H9 (cell line): ENCODE data around the gene ENPP6. TPM values are rescaled to one million over a fixed set of nuclear protein-coding genes. Genes with fewer than 3 reads are reported as not detected.

Experiments used
- DNase-seq: peaks from one replicate; pipeline ENCODE4 v3.0.0-alpha.2; 2017
- H2AFZ ChIP-seq: one replicate; pipeline ENCODE4 v1.6.1; 2013; ENCODE audit warnings: mild to moderate bottlenecking, low read length, control low read depth, moderate library complexity
- H2AK5ac ChIP-seq: 2 replicates; pipeline ENCODE4 v1.6.1; 2013; ENCODE audit warnings: low read length, control low read depth, mixed read lengths; ENCODE audit not compliant: insufficient read length
- H2BK120ac ChIP-seq: one replicate; pipeline ENCODE4 v1.6.1; 2013; ENCODE audit warnings: low read depth, mild to moderate bottlenecking, low read length, control low read depth, inconsistent platforms; ENCODE audit not compliant: poor library complexity, severe bottlenecking
- H2BK12ac ChIP-seq: 2 replicates; pipeline ENCODE4 v1.6.1; 2013; ENCODE audit warnings: low read length, control low read depth, mixed read lengths, low read depth; ENCODE audit not compliant: insufficient read length
- H2BK15ac ChIP-seq: 2 replicates; pipeline ENCODE4 v1.6.1; 2013; ENCODE audit warnings: low read depth, low read length, control low read depth
- H2BK20ac ChIP-seq: one replicate; pipeline ENCODE4 v1.6.1; 2013; ENCODE audit warnings: low read depth, mild to moderate bottlenecking, low read length, control low read depth, inconsistent platforms; ENCODE audit not compliant: poor library complexity, severe bottlenecking
- H2BK5ac ChIP-seq: 2 replicates; pipeline ENCODE4 v1.6.1; 2013; ENCODE audit warnings: low read length, control low read depth, mixed read lengths; ENCODE audit not compliant: insufficient read length
- H3K14ac ChIP-seq: 2 replicates; pipeline ENCODE4 v1.6.1; 2013; ENCODE audit warnings: low read length, control low read depth; ENCODE audit not compliant: insufficient read depth
- H3K18ac ChIP-seq: 2 replicates; pipeline ENCODE4 v1.6.1; 2013; ENCODE audit warnings: low read depth, mild to moderate bottlenecking, mixed read lengths, low read length, control low read depth; ENCODE audit not compliant: insufficient read length
- H3K23ac ChIP-seq: 2 replicates; pipeline ENCODE4 v1.6.1; 2013; ENCODE audit warnings: low read length, control low read depth, mixed read lengths, low read depth; ENCODE audit not compliant: insufficient read length
- H3K23me2 ChIP-seq: 2 replicates; pipeline ENCODE4 v1.6.1; 2013; ENCODE audit warnings: low read depth, mild to moderate bottlenecking, mixed read lengths, low read length, control low read depth; ENCODE audit not compliant: insufficient read length, poor library complexity, severe bottlenecking
- H3K27ac ChIP-seq: 2 replicates; pipeline ENCODE4 v1.5.1; 2013; ENCODE audit warnings: low read length, control low read depth, mixed read lengths, low read depth; ENCODE audit not compliant: insufficient read length
- H3K27me3 ChIP-seq: 2 replicates; pipeline ENCODE4 v1.6.1; 2013; ENCODE audit warnings: low read length, control low read depth, inconsistent platforms; ENCODE audit not compliant: insufficient read depth
- H3K4ac ChIP-seq: 2 replicates; pipeline ENCODE4 v1.6.1; 2013; ENCODE audit warnings: low read depth, mild to moderate bottlenecking, control low read depth, inconsistent platforms, low read length, moderate library complexity
- H3K4me1 ChIP-seq: 2 replicates; pipeline ENCODE4 v1.6.1; 2013; ENCODE audit warnings: low read length, control low read depth, inconsistent platforms; ENCODE audit not compliant: insufficient read depth
- H3K4me2 ChIP-seq: 2 replicates; pipeline ENCODE4 v1.6.1; 2013; ENCODE audit warnings: low read length, control low read depth, mixed read lengths; ENCODE audit not compliant: insufficient read length, insufficient read depth
- H3K56ac ChIP-seq: 2 replicates; pipeline ENCODE4 v1.6.1; 2013; ENCODE audit warnings: low read depth, mild to moderate bottlenecking, mixed read lengths, low read length, control low read depth; ENCODE audit not compliant: insufficient read length
- H3K79me1 ChIP-seq: 2 replicates; pipeline ENCODE4 v1.6.1; 2013; ENCODE audit warnings: low read depth, mild to moderate bottlenecking, moderate library complexity, low read length, control low read depth, inconsistent platforms; ENCODE audit not compliant: insufficient read depth, poor library complexity, severe bottlenecking
- H3K79me2 ChIP-seq: 2 replicates; pipeline ENCODE4 v1.6.1; 2013; ENCODE audit warnings: low read length, control low read depth, inconsistent platforms; ENCODE audit not compliant: insufficient read depth
- H3K9ac ChIP-seq: 2 replicates; pipeline ENCODE4 v1.6.1; 2013; ENCODE audit warnings: low read length, control low read depth, mixed read lengths; ENCODE audit not compliant: insufficient read length; ENCODE audit errors: extremely low read depth
- H3K9me3 ChIP-seq: one replicate; pipeline ENCODE4 v1.6.1; 2013; ENCODE audit warnings: low read depth, low read length, inconsistent platforms; ENCODE audit not compliant: control insufficient read depth
- H3T11ph ChIP-seq: one replicate; pipeline ENCODE4 v1.6.1; 2013; ENCODE audit warnings: mild to moderate bottlenecking, low read length, control low read depth, inconsistent platforms
- H4K20me1 ChIP-seq: one replicate; pipeline ENCODE4 v1.6.1; 2013; ENCODE audit not compliant: control insufficient read depth, insufficient read length, insufficient read depth
- H4K5ac ChIP-seq: 2 replicates; pipeline ENCODE4 v1.6.1; 2013; ENCODE audit warnings: low read depth, mild to moderate bottlenecking, mixed read lengths, low read length, control low read depth; ENCODE audit not compliant: insufficient read length
- H4K8ac ChIP-seq: replicated peaks from 2 replicates; pipeline ENCODE4 v1.6.1; 2013; ENCODE audit warnings: low read length, control low read depth, mixed read lengths, low read depth; ENCODE audit not compliant: insufficient read length
- H4K91ac ChIP-seq: 2 replicates; pipeline ENCODE4 v1.6.1; 2013; ENCODE audit warnings: low read depth, mild to moderate bottlenecking, moderate library complexity, mixed read lengths, low read length, control low read depth; ENCODE audit not compliant: insufficient read length
- H3K27ac Mint-ChIP-seq, 3 experiments: 2 replicates in 2 of 3; 3 replicates in 1 of 3; pipeline ENCODE4 v1.8.0; 2020 to 2021; ENCODE audit warnings: mixed read lengths in 3 of 3, mild to moderate bottlenecking in 1 of 3, moderate library complexity in 1 of 3
- H3K27me3 Mint-ChIP-seq: 2 replicates; pipeline ENCODE4 v1.8.0; 2021; ENCODE audit warnings: low read depth, mild to moderate bottlenecking, moderate library complexity, mixed read lengths
- H3K36me3 Mint-ChIP-seq, 3 experiments: 2 replicates in 2 of 3; 3 replicates in 1 of 3; pipeline ENCODE4 v1.8.0; 2020 to 2021; ENCODE audit warnings: low read depth in 3 of 3, mixed read lengths in 3 of 3; ENCODE audit not compliant: insufficient read depth in 1 of 3
- H3K4me1 Mint-ChIP-seq, 2 experiments: 2 replicates each; pipeline ENCODE4 v1.8.0; 2020; ENCODE audit warnings: mixed read lengths in 2 of 2
- H3K4me3 Mint-ChIP-seq, 2 experiments: 2 replicates in 1 of 2; 3 replicates in 1 of 2; pipeline ENCODE4 v1.8.0; 2020 to 2021; ENCODE audit warnings: mild to moderate bottlenecking in 2 of 2, mixed read lengths in 2 of 2, moderate library complexity in 1 of 2
- H3K9me3 Mint-ChIP-seq, 2 experiments: 2 replicates in 1 of 2; 3 replicates in 1 of 2; pipeline ENCODE4 v1.8.0; 2020; ENCODE audit warnings: mild to moderate bottlenecking in 2 of 2, mixed read lengths in 2 of 2, moderate library complexity in 1 of 2
- WGBS: extraction: QIAGEN DNeasy Blood & Tissue Kit; methylation state at CpG from one replicate; pipeline ENCODE4 v1.1.7; 2013; ENCODE audit warnings: missing lambda C conversion rate, low lambda C conversion rate, mixed read lengths; ENCODE audit not compliant: insufficient read length; ENCODE audit errors: extremely low coverage; 5-methylcytosine and 5-hydroxymethylcytosine counted together
- total RNA-seq: library from RNA; stranded (reverse); gene quantifications from 2 replicates; pipeline ENCODE4 v1.2.1, GENCODE V29; 2021
- TF ChIP-seq, protein P1 (sequence below): fragments of 200-600 bp; sonication (generic); conservative IDR thresholded peaks from 3 replicates; pipeline ENCODE4 v1.8.0; 2021; ENCODE audit warnings: antibody characterized with exemption, mild to moderate bottlenecking

ENPP6 gene
- total RNA-seq, 1 experiment from 2014 or later, result not detected

DNA sequence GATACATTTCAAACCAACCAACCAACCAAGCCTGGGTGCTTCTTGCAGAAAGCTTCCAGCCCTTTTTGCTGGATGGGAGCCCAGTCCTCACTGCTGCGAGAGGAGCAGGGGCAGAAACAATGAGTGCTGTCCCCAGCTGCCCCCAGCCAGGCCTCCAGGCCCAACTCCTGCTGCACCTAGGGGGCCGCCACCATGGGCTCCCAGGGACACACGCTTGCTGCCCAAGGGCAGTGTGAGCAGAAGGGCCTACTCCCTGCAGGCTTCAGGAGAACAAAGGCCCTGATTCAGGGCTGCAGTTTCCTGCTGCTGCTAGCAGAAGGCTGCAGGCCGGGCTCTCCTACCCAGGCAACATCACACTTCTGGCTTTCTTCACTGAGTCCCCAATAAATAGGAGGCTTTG is 37.7 kb upstream of the ENPP6 start:
- H3K79me2 ChIP-seq, result no peaks in the 10 kb centered on the region
- H3K23me2 ChIP-seq, result no peaks in the 10 kb centered on the region
- Mint-ChIP-seq H3K27ac (no peak overlapping the region), H3K4me1 (peaks cover 0 to 5% of the 10 kb centered on the region in 2 experiments; a peak in 3 of 4 replicates), H3K36me3 (peaks cover 2 to 18% (median 4%) of the 10 kb centered on the region in 3 experiments; a peak in 6 of 7 replicates), H3K9me3 (peaks cover 17 to 22% of the 10 kb centered on the region in 2 experiments), H3K27me3 (peaks cover 3% of the 10 kb centered on the region), H3K4me3 (no peak overlapping the region)
- H3K56ac ChIP-seq, result no peak overlapping the region
- H4K8ac ChIP-seq, result no peak overlapping the region
- H3K4ac ChIP-seq, result no peak overlapping the region
- H3K14ac ChIP-seq, result no peak overlapping the region
- H4K91ac ChIP-seq, result no peak overlapping the region
- no CpG with 5 or more reads among the region's 4 CpGs for WGBS
- DNase-seq, result peak; percentile 25
- H2AFZ ChIP-seq, result no peak overlapping the region
- H4K5ac ChIP-seq, result no peak overlapping the region
- H3T11ph ChIP-seq, result no peak overlapping the region
- no peaks in the 10 kb centered on the region for H3K27me3 ChIP-seq
- H3K4me1 ChIP-seq, result no peaks in the 10 kb centered on the region
- no peak overlapping the region for H2BK5ac ChIP-seq
- H2BK20ac ChIP-seq, result no peak overlapping the region
- H3K27ac ChIP-seq, result no peak overlapping the region
- H3K4me2 ChIP-seq, result no peak overlapping the region
- H2BK12ac ChIP-seq, result no peak overlapping the region
- no peak overlapping the region for H3K18ac ChIP-seq
- no peak overlapping the region for H3K9ac ChIP-seq
- no peak overlapping the region for H2AK5ac ChIP-seq
- no peaks in the 10 kb centered on the region for H3K79me1 ChIP-seq
- H3K9me3 ChIP-seq, result peaks cover 10% of the 10 kb centered on the region
- TF ChIP-seq, protein P1, sequence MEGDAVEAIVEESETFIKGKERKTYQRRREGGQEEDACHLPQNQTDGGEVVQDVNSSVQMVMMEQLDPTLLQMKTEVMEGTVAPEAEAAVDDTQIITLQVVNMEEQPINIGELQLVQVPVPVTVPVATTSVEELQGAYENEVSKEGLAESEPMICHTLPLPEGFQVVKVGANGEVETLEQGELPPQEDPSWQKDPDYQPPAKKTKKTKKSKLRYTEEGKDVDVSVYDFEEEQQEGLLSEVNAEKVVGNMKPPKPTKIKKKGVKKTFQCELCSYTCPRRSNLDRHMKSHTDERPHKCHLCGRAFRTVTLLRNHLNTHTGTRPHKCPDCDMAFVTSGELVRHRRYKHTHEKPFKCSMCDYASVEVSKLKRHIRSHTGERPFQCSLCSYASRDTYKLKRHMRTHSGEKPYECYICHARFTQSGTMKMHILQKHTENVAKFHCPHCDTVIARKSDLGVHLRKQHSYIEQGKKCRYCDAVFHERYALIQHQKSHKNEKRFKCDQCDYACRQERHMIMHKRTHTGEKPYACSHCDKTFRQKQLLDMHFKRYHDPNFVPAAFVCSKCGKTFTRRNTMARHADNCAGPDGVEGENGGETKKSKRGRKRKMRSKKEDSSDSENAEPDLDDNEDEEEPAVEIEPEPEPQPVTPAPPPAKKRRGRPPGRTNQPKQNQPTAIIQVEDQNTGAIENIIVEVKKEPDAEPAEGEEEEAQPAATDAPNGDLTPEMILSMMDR, result no peak
- H4K20me1 ChIP-seq, result no peaks in the 10 kb centered on the region
- H2BK120ac ChIP-seq, result no peak overlapping the region
- no peak overlapping the region for H3K23ac ChIP-seq
- H2BK15ac ChIP-seq, result no peak overlapping the region
